Activated T-helper 1 cell treated with anti-CD3 and anti-CD28 coated beads, Interleukin-12 subunit alpha, Interleukin-12 subunit beta, Interleukin-2, Interleukin-4 antibody, amounts not matched to agents 30 ng/mL and 10 ng/mL and 1 ng/mL, durations not matched to agents 14 hours and 24 hours and 36 hours (primary cell): ENCODE data around the gene DDX31. TPM values are rescaled to one million over a fixed set of nuclear protein-coding genes. Genes with fewer than 3 reads are reported as not detected.
A peak's percentile ranks its signal among the peaks of the same experiment; 100 is the strongest.

Source experiments
- DNase-seq: peaks from one replicate; pipeline ENCODE4 v3.0.0; 2021; ENCODE audit warnings: low spot score
- H3K27ac Mint-ChIP-seq: one replicate; pipeline ENCODE4 v1.8.0; 2021; ENCODE audit warnings: mild to moderate bottlenecking, mixed read lengths
- H3K27me3 Mint-ChIP-seq: one replicate; pipeline ENCODE4 v1.8.0; 2022; ENCODE audit warnings: mild to moderate bottlenecking, moderate library complexity, mixed read lengths; ENCODE audit not compliant: insufficient read depth
- H3K36me3 Mint-ChIP-seq: one replicate; pipeline ENCODE4 v1.8.0; 2021; ENCODE audit warnings: low read depth, mixed read lengths
- H3K4me1 Mint-ChIP-seq: one replicate; pipeline ENCODE4 v1.8.0; 2021; ENCODE audit warnings: low read depth, mixed read lengths
- H3K4me3 Mint-ChIP-seq: one replicate; pipeline ENCODE4 v1.8.0; 2021; ENCODE audit warnings: mild to moderate bottlenecking, moderate library complexity, mixed read lengths
- H3K9me3 Mint-ChIP-seq: one replicate; pipeline ENCODE4 v1.8.0; 2021; ENCODE audit warnings: mixed read lengths
- intact Hi-C: fragments of 100-400 bp; cut with micrococcal nuclease; formaldehyde crosslinking; loops from one replicate; pipeline ENCODE4 v1.15.1; 2024
- total RNA-seq: library from RNA; stranded (reverse); gene quantifications from 2 replicates; pipeline ENCODE4 v1.2.3, GENCODE V29; 2022

The DDX31 gene
- total RNA-seq, 1 donor from 2014 or later: 34.1 TPM

GRCh38 chr9:132627594-132627993 is 42.2 kb downstream of the DDX31 start:
- H3K9me3 Mint-ChIP-seq: no peaks in the 10 kb centered on the region
- H3K4me1 Mint-ChIP-seq: no peaks in the 10 kb centered on the region
- DNase-seq: no peak
- no peak overlapping the region for H3K27ac Mint-ChIP-seq
- intact Hi-C loops: no loop called here
- no peaks in the 10 kb centered on the region for H3K27me3 Mint-ChIP-seq
- H3K4me3 Mint-ChIP-seq: no peak overlapping the region
- H3K36me3 Mint-ChIP-seq: peaks cover 23% of the 10 kb centered on the region

- Mint-ChIP-seq H3K27ac (no peak overlapping the region), H3K27me3 (no peaks in the 10 kb centered on the region), H3K4me1 (no peaks in the 10 kb centered on the region), H3K4me3 (no peak overlapping the region), H3K9me3 (no peaks in the 10 kb centered on the region), H3K36me3 (peaks cover 23% of the 10 kb centered on the region)
- intact Hi-C loops: no loop called here
- no peak for DNase-seq
Measured at GRCh38 chr9:132627106-132627505, 42.7 kb downstream of the DDX31 start.

GRCh38 chr9:132626285-132626684 is 43.5 kb downstream of the DDX31 start:
- intact Hi-C loops: no loop called here
- Mint-ChIP-seq H3K9me3 (no peaks in the 10 kb centered on the region), H3K4me3 (no peak overlapping the region), H3K36me3 (peaks cover 25% of the 10 kb centered on the region), H3K27me3 (no peaks in the 10 kb centered on the region), H3K27ac (no peak overlapping the region), H3K4me1 (no peaks in the 10 kb centered on the region)
- DNase-seq: no peak

DNA sequence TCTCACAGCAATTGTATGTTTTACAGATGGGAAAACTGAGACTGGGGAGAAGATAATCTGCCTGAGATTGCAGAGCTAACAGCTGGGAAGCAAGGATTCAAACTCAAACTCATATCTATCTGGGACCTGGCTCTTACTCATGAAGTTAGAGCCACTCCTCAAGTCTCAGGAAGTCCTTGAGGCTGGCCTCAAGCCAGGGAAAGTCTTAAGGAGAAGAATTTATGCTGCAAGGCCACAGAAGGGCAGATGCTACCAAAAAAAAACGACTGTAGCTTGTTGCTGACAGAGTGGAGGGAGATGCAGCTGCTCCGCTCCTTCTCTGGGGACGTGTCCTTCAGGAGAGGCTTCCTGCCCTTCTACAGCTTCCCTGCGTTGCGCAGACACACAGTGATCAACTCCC is 47.6 kb downstream of the DDX31 start:
- Mint-ChIP-seq H3K27me3 (no peaks in the 10 kb centered on the region), H3K27ac (no peak overlapping the region), H3K4me3 (no peak overlapping the region), H3K4me1 (no peaks in the 10 kb centered on the region), H3K9me3 (no peaks in the 10 kb centered on the region), H3K36me3 (peaks cover 20% of the 10 kb centered on the region)
- no peak for DNase-seq
- intact Hi-C loops: no loop called here

DNA sequence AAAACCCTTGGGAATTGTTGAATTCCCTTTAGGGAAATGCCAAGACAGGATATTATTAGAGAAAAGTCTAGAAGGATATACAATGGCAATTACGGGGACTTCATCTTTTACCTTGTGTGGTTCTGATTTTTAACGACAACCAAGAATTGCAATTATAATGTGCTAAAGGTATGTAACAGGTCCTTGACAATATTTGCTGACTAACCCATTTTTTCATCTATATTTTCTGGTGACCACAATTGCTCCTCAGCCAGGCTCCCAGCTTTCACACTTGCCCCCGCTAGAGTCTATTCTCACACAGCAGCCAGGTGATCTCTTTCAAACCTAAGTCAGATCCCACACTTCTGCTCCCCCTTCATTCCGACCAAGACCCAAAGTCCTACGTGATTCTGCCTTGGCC is 53.1 kb downstream of the DDX31 start:
- H3K4me1 Mint-ChIP-seq: no peaks in the 10 kb centered on the region
- intact Hi-C loops: no loop called here
- DNase-seq: no peak
- peaks cover 29% of the 10 kb centered on the region for H3K36me3 Mint-ChIP-seq
- no peaks in the 10 kb centered on the region for H3K27me3 Mint-ChIP-seq
- H3K9me3 Mint-ChIP-seq: no peaks in the 10 kb centered on the region
- no peak overlapping the region for H3K4me3 Mint-ChIP-seq
- H3K27ac Mint-ChIP-seq: no peak overlapping the region

- no peak for DNase-seq
- Mint-ChIP-seq H3K27me3 (no peaks in the 10 kb centered on the region), H3K27ac (no peak overlapping the region), H3K4me3 (no peak overlapping the region), H3K36me3 (peaks cover 31% of the 10 kb centered on the region), H3K9me3 (no peaks in the 10 kb centered on the region), H3K4me1 (no peaks in the 10 kb centered on the region)
- intact Hi-C loops: no loop called here
Measured at GRCh38 chr9:132615774-132616173, 54.0 kb downstream of the DDX31 start.

GRCh38 chr9:132614324-132614723 is 55.5 kb downstream of the DDX31 start:
- H3K36me3 Mint-ChIP-seq: peaks cover 39% of the 10 kb centered on the region
- no peaks in the 10 kb centered on the region for H3K4me1 Mint-ChIP-seq
- DNase-seq: no peak
- no peak overlapping the region for H3K27ac Mint-ChIP-seq
- H3K4me3 Mint-ChIP-seq: no peak overlapping the region
- H3K27me3 Mint-ChIP-seq: no peaks in the 10 kb centered on the region
- no peaks in the 10 kb centered on the region for H3K9me3 Mint-ChIP-seq
- intact Hi-C loops: no loop called here

DNA sequence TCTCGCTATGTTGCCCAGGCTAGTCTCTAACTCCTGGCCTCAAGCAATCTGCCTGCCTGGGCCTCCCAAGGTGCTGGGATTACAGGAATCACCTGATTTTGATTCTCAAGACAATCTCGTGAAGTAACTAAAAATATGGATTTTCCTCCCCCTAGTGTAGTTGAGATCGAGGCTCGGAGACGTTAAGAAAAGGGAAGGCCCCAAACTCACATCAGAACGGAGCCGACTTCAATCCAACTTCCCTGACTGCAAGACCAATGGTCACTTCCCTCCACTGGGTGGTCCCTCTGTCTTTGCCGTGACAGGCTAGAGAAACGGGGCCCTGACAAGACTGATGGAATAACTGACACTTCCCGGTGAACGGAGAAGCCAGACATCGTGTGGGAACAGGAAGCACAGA is 59.1 kb downstream of the DDX31 start:
- no peak for DNase-seq
- Mint-ChIP-seq H3K4me1 (no peaks in the 10 kb centered on the region), H3K27ac (peak overlapping the region; percentile 18), H3K27me3 (no peaks in the 10 kb centered on the region), H3K36me3 (peaks cover 25% of the 10 kb centered on the region), H3K4me3 (no peak overlapping the region), H3K9me3 (no peaks in the 10 kb centered on the region)
- intact Hi-C loops: no loop called here

GRCh38 chr9:132609829-132610228 is 60.0 kb downstream of the DDX31 start:
- Mint-ChIP-seq H3K4me3 (no peak overlapping the region), H3K9me3 (no peaks in the 10 kb centered on the region), H3K36me3 (peaks cover 29% of the 10 kb centered on the region), H3K4me1 (no peaks in the 10 kb centered on the region), H3K27me3 (no peaks in the 10 kb centered on the region), H3K27ac (no peak overlapping the region)
- intact Hi-C loops: no loop called here
- DNase-seq: no peak

GRCh38 chr9:132609184-132609583 is 60.6 kb downstream of the DDX31 start:
- Mint-ChIP-seq H3K9me3 (no peaks in the 10 kb centered on the region), H3K27ac (no peak overlapping the region), H3K4me3 (no peak overlapping the region), H3K36me3 (peaks cover 23% of the 10 kb centered on the region), H3K27me3 (no peaks in the 10 kb centered on the region), H3K4me1 (no peaks in the 10 kb centered on the region)
- intact Hi-C loops: no loop called here
- DNase-seq: no peak

DNA sequence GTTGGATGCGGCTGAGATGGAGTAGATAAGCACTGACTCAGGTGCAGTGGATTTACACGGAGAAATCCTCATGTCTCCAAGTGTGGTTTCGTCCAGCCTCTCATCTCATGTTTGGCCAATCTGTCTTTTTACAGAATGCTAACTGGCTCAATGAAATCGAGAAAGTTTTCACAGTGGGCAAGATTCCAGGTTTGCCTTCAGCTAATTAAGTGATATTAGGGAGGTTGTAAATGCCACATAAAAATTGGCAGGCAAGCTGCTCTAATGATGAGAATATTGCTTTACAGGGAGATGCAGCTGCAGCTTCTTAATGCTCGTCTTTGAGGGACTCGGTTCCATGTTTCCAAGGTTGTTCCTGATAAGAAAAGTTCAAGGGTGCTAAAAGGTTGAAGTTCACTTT is 63.7 kb downstream of the DDX31 start:
- Mint-ChIP-seq H3K27ac (no peak overlapping the region), H3K4me1 (no peaks in the 10 kb centered on the region), H3K27me3 (no peaks in the 10 kb centered on the region), H3K36me3 (peaks cover 20% of the 10 kb centered on the region), H3K9me3 (no peaks in the 10 kb centered on the region), H3K4me3 (no peak overlapping the region)
- no peak for DNase-seq
- intact Hi-C loops: no loop called here

DNA sequence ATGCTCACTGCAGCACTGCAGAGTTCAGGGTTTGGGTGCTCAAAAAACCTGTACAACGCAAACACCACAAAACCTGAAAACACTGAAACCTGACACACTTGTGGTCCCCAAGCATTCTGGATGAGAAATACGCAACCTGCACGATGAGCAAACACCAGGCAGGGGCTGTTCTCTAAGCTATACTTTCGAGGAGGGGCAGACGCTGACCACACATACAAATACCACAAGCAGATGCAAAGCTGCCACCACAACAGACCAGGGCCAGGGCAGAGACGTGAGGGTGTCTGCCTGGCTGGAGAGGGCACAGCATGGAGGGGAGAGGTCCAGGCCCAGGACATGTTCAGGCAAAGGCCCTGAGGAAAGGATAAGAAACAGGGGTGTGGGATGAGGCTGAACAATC is 64.4 kb downstream of the DDX31 start:
- H3K27ac Mint-ChIP-seq: no peak overlapping the region
- no peak for DNase-seq
- H3K36me3 Mint-ChIP-seq: peaks cover 15% of the 10 kb centered on the region
- no peaks in the 10 kb centered on the region for H3K9me3 Mint-ChIP-seq
- intact Hi-C loops: no loop called here
- H3K27me3 Mint-ChIP-seq: no peaks in the 10 kb centered on the region
- no peak overlapping the region for H3K4me3 Mint-ChIP-seq
- no peaks in the 10 kb centered on the region for H3K4me1 Mint-ChIP-seq

- peaks cover 14% of the 10 kb centered on the region for H3K36me3 Mint-ChIP-seq
Measured at GRCh38 chr9:132602207-132602606, 67.6 kb downstream of the DDX31 start.

DNA sequence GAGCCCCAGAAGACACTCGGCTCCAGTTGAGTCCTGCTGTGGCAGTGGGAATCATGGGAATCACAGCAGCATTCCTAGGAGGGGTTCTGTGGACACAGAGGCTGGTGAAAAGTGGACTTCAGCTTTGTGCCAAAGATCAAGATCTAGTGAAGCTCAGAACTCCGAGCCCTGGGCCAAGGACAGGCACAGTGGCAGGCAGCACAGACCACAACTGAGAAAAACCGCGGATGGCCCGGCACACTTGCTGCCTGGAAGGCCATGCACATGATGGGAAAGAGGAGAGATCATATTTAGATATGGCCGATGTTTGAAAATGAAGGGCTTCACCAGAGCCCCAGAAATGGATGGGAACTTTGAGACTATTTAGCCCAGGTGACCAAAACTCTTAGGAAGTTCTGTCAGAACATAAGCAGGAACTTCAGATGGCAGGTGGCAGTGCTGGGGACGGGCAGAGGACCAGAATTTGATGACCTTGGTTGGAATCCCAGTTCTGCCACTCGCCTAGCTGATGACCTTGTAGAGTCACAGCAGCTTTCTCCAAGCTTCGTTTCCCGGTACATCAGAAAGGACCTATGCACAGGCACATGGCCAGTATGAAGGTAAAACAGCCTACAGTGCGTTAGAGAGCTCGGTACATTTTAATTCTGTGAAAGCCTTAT is 69.3 kb downstream of the DDX31 start:
- no peak overlapping the region for H3K4me3 Mint-ChIP-seq
- intact Hi-C loops: no loop called here
- H3K9me3 Mint-ChIP-seq: no peaks in the 10 kb centered on the region
- no peaks in the 10 kb centered on the region for H3K4me1 Mint-ChIP-seq
- no peaks in the 10 kb centered on the region for H3K27me3 Mint-ChIP-seq
- H3K36me3 Mint-ChIP-seq: peaks cover 10% of the 10 kb centered on the region
- no peak for DNase-seq
- no peak overlapping the region for H3K27ac Mint-ChIP-seq

More at GRCh38 chr9:132602207-132602606, 67.6 kb downstream of the DDX31 start:
- no peaks in the 10 kb centered on the region for H3K9me3 Mint-ChIP-seq
- intact Hi-C loops: no loop called here
- H3K27ac Mint-ChIP-seq: no peak overlapping the region
- H3K27me3 Mint-ChIP-seq: no peaks in the 10 kb centered on the region
- DNase-seq: no peak
- no peak overlapping the region for H3K4me3 Mint-ChIP-seq
- H3K4me1 Mint-ChIP-seq: no peaks in the 10 kb centered on the region
